Progenitor cell of endocrine pancreas (in vitro differentiated cells): Measurements from ENCODE around the gene HAUS3. TPM values are rescaled to one million over a fixed set of nuclear protein-coding genes. Genes with fewer than 3 reads are reported as not detected.

Source experiments
- DNase-seq: peaks from one replicate; pipeline ENCODE4 v3.0.0; 2021; ENCODE audit warnings: low spot score; ENCODE audit not compliant: unreplicated experiment
- H3K27ac Mint-ChIP-seq: 2 replicates; pipeline ENCODE4 v1.8.0; 2021; ENCODE audit warnings: mild to moderate bottlenecking, moderate library complexity, mixed read lengths
- H3K27me3 Mint-ChIP-seq: 2 replicates; pipeline ENCODE4 v1.8.0; 2021; ENCODE audit warnings: mixed read lengths
- H3K36me3 Mint-ChIP-seq: 2 replicates; pipeline ENCODE4 v1.8.0; 2022; ENCODE audit warnings: mixed read lengths; ENCODE audit not compliant: insufficient read depth
- H3K4me1 Mint-ChIP-seq: 2 replicates; pipeline ENCODE4 v1.8.0; 2021; ENCODE audit warnings: low read depth, mixed read lengths
- H3K4me3 Mint-ChIP-seq: 2 replicates; pipeline ENCODE4 v1.8.0; 2021; ENCODE audit warnings: low read depth, mild to moderate bottlenecking, moderate library complexity, mixed read lengths
- H3K9me3 Mint-ChIP-seq: 2 replicates; pipeline ENCODE4 v1.8.0; 2021; ENCODE audit warnings: low read depth, mixed read lengths
- CTCF ChIP-seq: fragments of 200-600 bp; sonication (generic); IDR thresholded peaks from one replicate; pipeline ENCODE4 v1.5.0; 2021; ENCODE audit warnings: antibody characterized with exemption, mild to moderate bottlenecking; ENCODE audit not compliant: unreplicated experiment
- total RNA-seq: library from RNA; stranded (reverse); gene quantifications from 2 replicates; pipeline ENCODE4 v1.2.1, GENCODE V29; 2021

The HAUS3 gene
- total RNA-seq, 1 donor from 2014 or later = 18.3 TPM

- no peak for TF ChIP-seq CTCF
- Mint-ChIP-seq H3K27ac (no peak overlapping the region), H3K9me3 (no peaks in the 10 kb centered on the region), H3K36me3 (no peaks in the 10 kb centered on the region), H3K4me1 (no peaks in the 10 kb centered on the region), H3K27me3 (no peaks in the 10 kb centered on the region), H3K4me3 (no peak overlapping the region)
- no peak for DNase-seq
These were observed 5.5 kb upstream of the HAUS3 start for GRCh38 chr4:2247128-2248043.

DNA sequence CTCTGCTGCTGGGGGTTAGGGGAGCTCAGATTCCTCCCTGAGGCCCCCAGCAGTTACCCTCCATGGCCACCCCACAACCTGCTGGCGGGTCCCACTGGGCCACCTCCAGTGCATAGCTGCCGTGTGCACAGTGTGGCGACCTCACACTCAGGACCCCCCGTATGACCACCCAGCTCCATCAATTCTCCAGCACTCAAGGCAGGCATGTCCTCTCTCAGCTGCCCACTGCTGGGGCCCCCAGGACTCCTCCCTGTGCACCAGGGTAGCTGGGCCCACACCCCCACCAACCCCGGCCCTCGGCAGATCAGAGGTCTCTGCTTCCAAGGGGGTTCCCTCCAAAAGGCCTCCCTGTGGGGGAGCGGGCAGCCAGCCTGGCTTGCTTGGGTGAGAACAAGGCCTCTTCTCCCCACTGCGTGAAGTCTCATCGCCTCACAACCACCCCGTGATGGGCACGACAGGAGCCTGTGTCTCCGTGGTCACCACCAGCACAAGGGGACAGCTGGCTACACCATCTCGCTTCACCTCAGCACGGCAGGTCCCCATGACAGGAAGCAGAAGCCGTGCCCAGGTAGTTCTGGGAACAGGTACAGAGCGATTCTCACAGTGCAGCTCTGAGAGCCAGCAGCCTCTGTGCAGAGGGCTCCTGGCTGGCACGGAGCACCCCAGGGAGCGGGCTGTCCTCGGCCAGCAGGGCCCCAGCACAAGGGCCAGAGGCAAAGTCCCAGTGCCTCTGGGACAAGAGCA, 4.6 kb upstream of the HAUS3 start:
- Mint-ChIP-seq H3K27ac (no peak overlapping the region), H3K9me3 (no peaks in the 10 kb centered on the region), H3K27me3 (no peaks in the 10 kb centered on the region), H3K36me3 (no peaks in the 10 kb centered on the region), H3K4me3 (no peak overlapping the region), H3K4me1 (no peaks in the 10 kb centered on the region)
- DNase-seq = no peak
- TF ChIP-seq CTCF = no peak

DNA sequence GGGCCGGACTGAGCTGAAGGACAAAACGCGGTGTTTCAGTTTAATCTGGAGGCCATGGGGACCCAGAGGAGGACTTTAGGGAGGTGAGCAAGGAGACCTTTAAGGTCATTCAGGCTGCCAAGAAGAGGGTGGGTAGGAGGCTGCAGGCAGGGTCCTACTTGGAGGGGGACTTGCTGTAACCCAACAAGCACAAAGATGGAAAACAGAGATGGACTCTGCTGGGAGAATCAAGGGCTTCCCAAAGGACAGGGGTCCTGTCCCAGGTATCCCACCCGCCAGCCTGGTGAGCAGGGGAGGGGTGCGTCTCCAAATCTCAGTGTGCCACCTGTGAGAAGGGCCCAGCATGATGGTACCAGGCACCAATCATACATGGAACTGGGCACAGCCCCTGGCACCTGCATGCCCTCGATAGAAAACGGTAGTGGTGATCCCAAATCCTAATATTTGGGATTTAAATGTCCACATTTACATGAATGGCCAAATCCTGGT, 3.9 kb upstream of the HAUS3 start:
- no peak for DNase-seq
- Mint-ChIP-seq H3K27me3 (no peaks in the 10 kb centered on the region), H3K27ac (peak overlapping the region; percentile 74), H3K9me3 (no peaks in the 10 kb centered on the region), H3K36me3 (no peaks in the 10 kb centered on the region), H3K4me3 (no peak overlapping the region), H3K4me1 (peaks cover 2% of the 10 kb centered on the region)
- no peak for TF ChIP-seq CTCF

DNA sequence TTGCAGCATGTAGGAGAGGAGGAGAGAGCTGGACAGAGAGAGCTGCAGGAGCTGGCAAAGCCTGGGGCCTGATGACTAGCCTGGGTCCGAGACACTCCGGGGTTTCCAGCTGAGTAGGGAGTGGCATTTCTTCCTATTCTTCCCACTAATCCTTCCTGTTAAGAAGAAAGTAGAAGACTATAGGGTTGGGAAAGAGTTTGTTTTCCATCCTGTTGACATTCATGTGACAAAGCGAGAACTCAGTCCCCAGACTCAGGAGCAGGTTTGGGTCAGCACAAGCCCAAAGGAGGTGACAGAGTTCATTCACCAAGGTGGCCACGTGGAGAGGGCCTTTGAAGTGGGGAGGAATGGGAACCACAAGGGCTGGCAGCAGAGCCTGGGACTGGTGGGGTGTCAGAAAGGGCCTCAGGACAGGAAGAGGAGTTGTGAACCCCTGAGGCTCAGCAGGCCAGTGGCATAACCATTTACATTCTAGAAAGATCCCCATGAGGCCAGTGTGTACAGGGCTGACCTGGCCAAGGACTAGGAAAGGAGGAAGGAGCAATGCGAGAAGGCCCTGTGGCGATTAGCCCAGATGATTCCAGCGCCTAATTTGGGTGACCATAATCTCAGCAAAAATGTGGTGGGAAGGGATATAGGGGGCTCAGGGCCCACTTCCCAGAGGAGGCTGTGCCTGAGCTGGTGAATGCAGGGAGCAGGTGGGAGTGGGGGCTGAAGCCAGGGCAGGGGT, 3.3 kb upstream of the HAUS3 start:
- Mint-ChIP-seq H3K36me3 (no peaks in the 10 kb centered on the region), H3K4me3 (no peak overlapping the region), H3K27ac (peak overlapping the region; percentile 74), H3K27me3 (no peaks in the 10 kb centered on the region), H3K4me1 (peaks cover 9% of the 10 kb centered on the region), H3K9me3 (no peaks in the 10 kb centered on the region)
- DNase-seq = no peak
- no peak for TF ChIP-seq CTCF
